ENCODE measurements around the gene KCNMA1. TPM values are rescaled to one million over a fixed set of nuclear protein-coding genes. Genes with fewer than 3 reads are reported as not detected.
A peak's percentile ranks its signal among the peaks of the same experiment; 100 is the strongest.

The KCNMA1 gene
- total and polyA plus RNA-seq, 2 donors from 2014 or later = 4.2 to 8.9 TPM

- Histone ChIP-seq H3K4me3 (ENCODE audit: low read length in 3 of 3) (no peak overlapping the region), H3K9ac (ENCODE audit: low read length in 3 of 3) (no peak overlapping the region), H3K36me3 (ENCODE audit: control insufficient read depth in 2 of 3, insufficient read depth in 3 of 3, low read length in 3 of 3) (no peaks in the 10 kb centered on the region), H3K27ac (ENCODE audit: low read depth in 2 of 2, low read length in 2 of 2) (no peak overlapping the region), H3K27me3 (ENCODE audit: control insufficient read depth, insufficient read depth, low read length) (no peaks in the 10 kb centered on the region), H3K4me1 (ENCODE audit: control insufficient read depth in 2 of 3, insufficient read depth in 2 of 3, low read depth in 1 of 3, low read length in 3 of 3) (peaks cover 0 to 3% (median 2%) of the 10 kb centered on the region in 3 donors), H3K9me3 (ENCODE audit: control insufficient read depth in 2 of 3, insufficient read depth in 1 of 3, low read length in 3 of 3) (no peaks in the 10 kb centered on the region)
- TF ChIP-seq CTCF (IDR thresholded peaks at IDR 0.05; ENCODE audit: borderline replicate concordance, extremely low read depth, insufficient read depth) = no peak
- intact Hi-C loops (cut with DNase I) = no loop called here
- DNase-seq = no peak
- no peak for FAIRE-seq
Measured at GRCh38 chr10:77486517-77486916, 151.1 kb downstream of the KCNMA1 start.

DNA sequence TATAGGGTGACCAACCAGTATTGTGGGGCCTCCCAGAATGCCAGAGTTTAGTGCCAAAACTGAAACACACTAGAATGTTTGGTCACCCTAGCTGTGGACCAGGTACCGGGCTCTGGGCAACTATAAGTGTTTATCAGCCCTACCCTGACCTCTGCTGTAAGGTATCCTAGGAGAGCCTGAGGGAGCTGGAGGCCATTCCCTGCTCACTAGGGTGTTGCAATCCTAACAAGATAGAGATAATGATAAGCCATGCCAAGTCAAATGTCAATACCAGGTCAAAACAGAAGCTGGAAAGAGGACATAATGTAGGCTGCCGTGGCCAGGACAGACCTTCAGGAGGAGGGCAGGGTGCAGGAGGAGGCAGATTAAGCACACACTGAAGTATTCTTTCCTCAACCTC lies 151.8 kb downstream of the KCNMA1 start:
- FAIRE-seq = no peak
- no peak for TF ChIP-seq CTCF (IDR thresholded peaks at IDR 0.05; ENCODE audit: borderline replicate concordance, extremely low read depth, insufficient read depth)
- no peak for DNase-seq
- intact Hi-C loops (cut with DNase I) = no loop called here
- Histone ChIP-seq H3K4me1 (ENCODE audit: control insufficient read depth in 2 of 3, insufficient read depth in 2 of 3, low read depth in 1 of 3, low read length in 3 of 3) (peaks cover 0 to 3% (median 2%) of the 10 kb centered on the region in 3 donors), H3K27ac (ENCODE audit: low read depth in 2 of 2, low read length in 2 of 2) (no peak overlapping the region), H3K4me3 (ENCODE audit: low read length in 3 of 3) (no peak overlapping the region), H3K9ac (ENCODE audit: low read length in 3 of 3) (no peak overlapping the region), H3K36me3 (ENCODE audit: control insufficient read depth in 2 of 3, insufficient read depth in 3 of 3, low read length in 3 of 3) (no peaks in the 10 kb centered on the region), H3K9me3 (ENCODE audit: control insufficient read depth in 2 of 3, insufficient read depth in 1 of 3, low read length in 3 of 3) (no peaks in the 10 kb centered on the region), H3K27me3 (ENCODE audit: control insufficient read depth, insufficient read depth, low read length) (no peaks in the 10 kb centered on the region)

- Histone ChIP-seq H3K4me1 (ENCODE audit: control insufficient read depth in 2 of 3, insufficient read depth in 2 of 3, low read depth in 1 of 3, low read length in 3 of 3) (no peaks in the 10 kb centered on the region), H3K9me3 (ENCODE audit: control insufficient read depth in 2 of 3, insufficient read depth in 1 of 3, low read length in 3 of 3) (no peaks in the 10 kb centered on the region), H3K9ac (ENCODE audit: low read length in 3 of 3) (no peak overlapping the region), H3K36me3 (ENCODE audit: control insufficient read depth in 2 of 3, insufficient read depth in 3 of 3, low read length in 3 of 3) (no peaks in the 10 kb centered on the region), H3K27me3 (ENCODE audit: control insufficient read depth, insufficient read depth, low read length) (no peaks in the 10 kb centered on the region), H3K4me3 (ENCODE audit: low read length in 3 of 3) (no peak overlapping the region), H3K27ac (ENCODE audit: low read depth in 2 of 2, low read length in 2 of 2) (no peak overlapping the region)
- intact Hi-C loops (cut with DNase I) = no loop called here
- DNase-seq = no peak
- no peak for TF ChIP-seq CTCF (IDR thresholded peaks at IDR 0.05; ENCODE audit: borderline replicate concordance, extremely low read depth, insufficient read depth)
- no peak for FAIRE-seq
Measured at GRCh38 chr10:77482072-77482471, 155.5 kb downstream of the KCNMA1 start.

- TF ChIP-seq CTCF (IDR thresholded peaks at IDR 0.05; ENCODE audit: borderline replicate concordance, extremely low read depth, insufficient read depth) = no peak
- Histone ChIP-seq H3K4me1 (ENCODE audit: control insufficient read depth in 2 of 3, insufficient read depth in 2 of 3, low read depth in 1 of 3, low read length in 3 of 3) (no peaks in the 10 kb centered on the region), H3K27ac (ENCODE audit: low read depth in 2 of 2, low read length in 2 of 2) (no peak overlapping the region), H3K36me3 (ENCODE audit: control insufficient read depth in 2 of 3, insufficient read depth in 3 of 3, low read length in 3 of 3) (no peaks in the 10 kb centered on the region), H3K9me3 (ENCODE audit: control insufficient read depth in 2 of 3, insufficient read depth in 1 of 3, low read length in 3 of 3) (no peaks in the 10 kb centered on the region), H3K9ac (ENCODE audit: low read length in 3 of 3) (no peak overlapping the region), H3K4me3 (ENCODE audit: low read length in 3 of 3) (no peak overlapping the region), H3K27me3 (ENCODE audit: control insufficient read depth, insufficient read depth, low read length) (no peaks in the 10 kb centered on the region)
- DNase-seq (peak in 1 of 5 donors; percentile 8), FAIRE-seq (no peak)
- intact Hi-C loops (cut with DNase I) = no loop called here
Measured at GRCh38 chr10:77479586-77479985, 158.0 kb downstream of the KCNMA1 start.

Data from kidney (tissue), 14 donors.